B cell (primary cell): ENCODE results near the gene ARHGAP26. TPM values are rescaled to one million over a fixed set of nuclear protein-coding genes. Genes with fewer than 3 reads are reported as not detected.

ENCODE experiments used
- ATAC-seq: fragments of 200-7000 bp; cut with Tn5 transposase; one replicate; pipeline ENCODE4 v1.10.0; 2021; ENCODE audit warnings: low read depth, mild to moderate bottlenecking, moderate number of reproducible peaks, moderate library complexity
- CTCF ChIA-PET: fragments of 350-600 bp; sonication (Branson Sonifier 250); formaldehyde crosslinking; loops from one replicate; lab custom pipeline; 2021; ENCODE audit warnings: antibody characterized with exemption, inconsistent platforms; lab: Charles Lee
- POLR2A ChIA-PET: fragments of 350-600 bp; sonication (Branson Sonifier 250); formaldehyde crosslinking; loops from one replicate; lab custom pipeline; 2021; ENCODE audit warnings: antibody characterized with exemption; lab: Charles Lee
- DNase-seq: peaks from one replicate; pipeline ENCODE4 v3.0.0; 2013
- H2AFZ ChIP-seq: 2 replicates; pipeline ENCODE4 v1.6.1; 2012; ENCODE audit warnings: mild to moderate bottlenecking, low read depth, low read length; ENCODE audit not compliant: insufficient read depth, poor library complexity, severe bottlenecking
- H3K27ac ChIP-seq, 2 donors: 1 replicate in 1 of 2; 2 replicates in 1 of 2; pipeline ENCODE4 v1.5.1; 2012 to 2013; ENCODE audit warnings: low read length in 2 of 2, mild to moderate bottlenecking in 2 of 2, moderate library complexity in 1 of 2
- H3K27me3 ChIP-seq, 4 experiments: fragments of 200-600 bp in 1 of 4; sonication (generic) in 1 of 4; replicated peaks in 1 of 4; 1 replicate in 2 of 4; 2 replicates in 2 of 4; pipeline versions ENCODE4 v1.6.1 to v1.7.0; 2013 to 2016; ENCODE audit warnings: low read length in 3 of 4, mild to moderate bottlenecking in 2 of 4, mixed read lengths in 1 of 4, moderate library complexity in 1 of 4; ENCODE audit not compliant: insufficient read depth in 4 of 4, control insufficient read depth in 3 of 4; ENCODE audit errors: control extremely low read depth in 1 of 4
- H3K36me3 ChIP-seq, 2 experiments: replicated peaks in 1 of 2; 1 replicate in 1 of 2; 2 replicates in 1 of 2; pipeline versions ENCODE4 v1.6.1 to v1.7.1; 2013; ENCODE audit warnings: low read length in 1 of 2; ENCODE audit not compliant: insufficient read depth in 2 of 2, control insufficient read depth in 1 of 2; ENCODE audit errors: control extremely low read depth in 1 of 2, extremely low read depth in 1 of 2
- H3K4me1 ChIP-seq, 2 donors: fragments of 200-600 bp in 1 of 2; sonication (generic) in 1 of 2; 1 replicate in 1 of 2; 2 replicates in 1 of 2; pipeline versions ENCODE4 v1.5.1 to v1.6.1; 2013 to 2017; ENCODE audit warnings: low read length in 2 of 2; ENCODE audit not compliant: control insufficient read depth in 2 of 2, insufficient read depth in 2 of 2
- H3K4me2 ChIP-seq: replicated peaks from 2 replicates; pipeline ENCODE3; 2012; ENCODE audit warnings: mild to moderate bottlenecking, low read depth, low read length; ENCODE audit not compliant: poor library complexity, severe bottlenecking
- H3K4me3 ChIP-seq, 5 experiments: fragments of 200-600 bp in 1 of 5; sonication (generic) in 1 of 5; 1 replicate in 3 of 5; 2 replicates in 2 of 5; pipeline versions ENCODE4 v1.5.1 to v1.7.0; 2011 to 2016; ENCODE audit warnings: low read length in 4 of 5, mild to moderate bottlenecking in 4 of 5, low read depth in 2 of 5, control low read depth in 1 of 5, moderate library complexity in 1 of 5; ENCODE audit not compliant: insufficient read depth in 1 of 5; ENCODE audit errors: control extremely low read depth in 1 of 5, extremely low read depth in 1 of 5
- H3K79me2 ChIP-seq: fragments of 200-600 bp; sonication (generic); one replicate; pipeline ENCODE4 v1.6.0; 2016; ENCODE audit warnings: low read length; ENCODE audit not compliant: control insufficient read depth, insufficient read depth
- H3K9ac ChIP-seq: fragments of 200-600 bp; sonication (generic); 2 replicates; pipeline ENCODE4 v1.6.1; 2017; ENCODE audit warnings: mild to moderate bottlenecking, low read length, moderate library complexity
- H3K9me3 ChIP-seq, 3 donors: one replicate each; pipeline versions ENCODE4 v1.6.1 to v1.7.1; 2013; ENCODE audit warnings: low read length in 2 of 3; ENCODE audit not compliant: control insufficient read depth in 2 of 3, insufficient read depth in 1 of 3; ENCODE audit errors: control extremely low read depth in 1 of 3
- H4K20me1 ChIP-seq: 2 replicates; pipeline ENCODE4 v1.6.0; 2012; ENCODE audit warnings: mild to moderate bottlenecking, low read length; ENCODE audit not compliant: insufficient read depth, control insufficient read depth, poor library complexity, severe bottlenecking
- H3K27ac Mint-ChIP-seq: one replicate; pipeline ENCODE4 v1.8.0; 2021; ENCODE audit warnings: mixed read lengths
- H3K27me3 Mint-ChIP-seq: one replicate; pipeline ENCODE4 v1.8.0; 2021; ENCODE audit warnings: mixed read lengths
- H3K4me1 Mint-ChIP-seq: one replicate; pipeline ENCODE4 v1.8.0; 2021; ENCODE audit warnings: mixed read lengths
- H3K4me3 Mint-ChIP-seq: one replicate; pipeline ENCODE4 v1.8.0; 2021; ENCODE audit warnings: mixed read lengths
- H3K9me3 Mint-ChIP-seq: one replicate; pipeline ENCODE4 v1.8.0; 2022; ENCODE audit warnings: mixed read lengths; ENCODE audit not compliant: insufficient read depth
- EZH2 ChIP-seq: IDR thresholded peaks from 2 replicates; pipeline ENCODE4 v1.6.1; 2012; ENCODE audit warnings: borderline replicate concordance, low read depth, mild to moderate bottlenecking, moderate library complexity, low read length; ENCODE audit not compliant: insufficient read depth, poor library complexity, severe bottlenecking
- WGBS: methylation state at CpG from one replicate; pipeline ENCODE4 v1.1.5; 2013; ENCODE audit warnings: missing lambda C conversion rate; ENCODE audit not compliant: insufficient coverage; 5-methylcytosine and 5-hydroxymethylcytosine counted together
- intact Hi-C: fragments of 100-400 bp; cut with micrococcal nuclease; formaldehyde crosslinking; loops from one replicate; pipeline ENCODE4 v1.10.0; 2022
- polyA plus RNA-seq: library from polyadenylated mRNA; depleted of rRNA; stranded (reverse); fragments of >200 nt; gene quantifications from 2 replicates; pipeline ENCODE4 v1.2.3, GENCODE V29; 2012
- total RNA-seq, 2 donors: library from RNA; stranded (reverse); fragments of 120-200 nt in 1 of 2; gene quantifications; 1 replicate in 1 of 2; 2 replicates in 1 of 2; pipeline versions ENCODE4 v1.2.3 to v1.2.4, GENCODE V29; 2013 to 2022
- TF ChIP-seq, protein P1 (sequence below): fragments of 200-600 bp; IDR thresholded peaks from one replicate; pipeline ENCODE4 v1.8.0; 2022; ENCODE audit warnings: antibody characterized with exemption, mild to moderate bottlenecking

ARHGAP26 gene
- total and polyA plus RNA-seq, 2 donors (not counting 1 experiment from before 2014, with no cell fraction given): 1.8 to 22.5 TPM

- CTCF ChIA-PET: interaction anchor here (1.0 kb wide), 1 partner anchor 28 kb away, joined by 3 read pairs; no protein-coding TSS in a partner anchor
- Histone ChIP-seq H3K4me3 (no peak overlapping the region), H3K27me3 (no peaks in the 10 kb centered on the region)
These were observed 191.4 kb downstream of the ARHGAP26 start for GRCh38 chr5:142961440-142962173.

DNA sequence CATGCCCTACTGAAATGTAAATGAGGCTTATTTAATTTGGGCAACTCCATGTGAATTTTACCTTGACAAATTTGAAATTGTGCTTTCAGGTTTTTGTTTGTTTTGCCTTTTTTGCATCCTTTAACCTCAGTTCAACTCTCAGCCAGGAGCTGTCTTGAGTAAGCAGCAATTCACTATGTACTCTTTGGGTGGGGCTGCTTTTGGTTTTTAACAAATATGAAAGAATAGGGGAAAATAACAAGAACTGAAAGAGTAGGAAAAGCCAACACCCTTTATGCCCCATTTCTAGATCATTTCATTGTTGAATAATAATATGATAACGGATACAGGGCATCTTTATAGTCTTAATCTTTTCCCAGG lies 192.0 kb downstream of the ARHGAP26 start:
- no peak overlapping the region for H3K9ac ChIP-seq
- no peak overlapping the region for H3K4me3 Mint-ChIP-seq
- H3K27me3 ChIP-seq: no peaks in the 10 kb centered on the region
- H3K79me2 ChIP-seq: no peaks in the 10 kb centered on the region
- H3K9me3 Mint-ChIP-seq: no peaks in the 10 kb centered on the region
- peaks cover 9% of the 10 kb centered on the region for H3K4me1 Mint-ChIP-seq
- no peak overlapping the region for H3K27ac Mint-ChIP-seq
- ATAC-seq (no peak), DNase-seq (no peak)
- no peak overlapping the region for H3K4me2 ChIP-seq
- H3K9me3 ChIP-seq: no peaks in the 10 kb centered on the region
- no peaks in the 10 kb centered on the region for H3K27me3 Mint-ChIP-seq
- H3K36me3 ChIP-seq: no peaks in the 10 kb centered on the region
- H3K4me1 ChIP-seq: peaks cover 0 to 7% of the 10 kb centered on the region in 2 donors
- POLR2A ChIA-PET: no interaction called here
- intact Hi-C loops: no loop called here
- no CpG with 5 or more reads among the region's 1 CpG for WGBS
- H3K27ac ChIP-seq: no peak overlapping the region
- CTCF ChIA-PET: interaction anchor here (1.0 kb wide), 1 partner anchor 29 kb away, joined by 3 read pairs; no protein-coding TSS in a partner anchor
- TF ChIP-seq, protein P1, sequence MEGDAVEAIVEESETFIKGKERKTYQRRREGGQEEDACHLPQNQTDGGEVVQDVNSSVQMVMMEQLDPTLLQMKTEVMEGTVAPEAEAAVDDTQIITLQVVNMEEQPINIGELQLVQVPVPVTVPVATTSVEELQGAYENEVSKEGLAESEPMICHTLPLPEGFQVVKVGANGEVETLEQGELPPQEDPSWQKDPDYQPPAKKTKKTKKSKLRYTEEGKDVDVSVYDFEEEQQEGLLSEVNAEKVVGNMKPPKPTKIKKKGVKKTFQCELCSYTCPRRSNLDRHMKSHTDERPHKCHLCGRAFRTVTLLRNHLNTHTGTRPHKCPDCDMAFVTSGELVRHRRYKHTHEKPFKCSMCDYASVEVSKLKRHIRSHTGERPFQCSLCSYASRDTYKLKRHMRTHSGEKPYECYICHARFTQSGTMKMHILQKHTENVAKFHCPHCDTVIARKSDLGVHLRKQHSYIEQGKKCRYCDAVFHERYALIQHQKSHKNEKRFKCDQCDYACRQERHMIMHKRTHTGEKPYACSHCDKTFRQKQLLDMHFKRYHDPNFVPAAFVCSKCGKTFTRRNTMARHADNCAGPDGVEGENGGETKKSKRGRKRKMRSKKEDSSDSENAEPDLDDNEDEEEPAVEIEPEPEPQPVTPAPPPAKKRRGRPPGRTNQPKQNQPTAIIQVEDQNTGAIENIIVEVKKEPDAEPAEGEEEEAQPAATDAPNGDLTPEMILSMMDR: no peak
- TF ChIP-seq EZH2: no peak
- H4K20me1 ChIP-seq: no peaks in the 10 kb centered on the region
- no peak overlapping the region for H3K4me3 ChIP-seq
- no peak overlapping the region for H2AFZ ChIP-seq

More at GRCh38 chr5:142961440-142962173, 191.4 kb downstream of the ARHGAP26 start:
- TF ChIP-seq EZH2: no peak
- TF ChIP-seq, protein P1: no peak
- no peaks in the 10 kb centered on the region for H3K27me3 Mint-ChIP-seq
- Histone ChIP-seq H3K27ac (no peak overlapping the region), H2AFZ (no peak overlapping the region), H3K9me3 (no peaks in the 10 kb centered on the region), H3K4me2 (no peak overlapping the region), H3K36me3 (no peaks in the 10 kb centered on the region), H4K20me1 (no peaks in the 10 kb centered on the region), H3K4me1 (peaks cover 0 to 7% of the 10 kb centered on the region in 2 donors), H3K9ac (no peak overlapping the region), H3K79me2 (no peaks in the 10 kb centered on the region)
- no peak overlapping the region for H3K4me3 Mint-ChIP-seq
- WGBS: no CpG with 5 or more reads among the region's 5 CpGs
- H3K9me3 Mint-ChIP-seq: no peaks in the 10 kb centered on the region
- POLR2A ChIA-PET: interaction anchor here (0.6 kb wide), 1 partner anchor 14 kb away, joined by 11 read pairs; no protein-coding TSS in a partner anchor
- DNase-seq: no peak
- H3K27ac Mint-ChIP-seq: no peak overlapping the region
- intact Hi-C loops: no loop called here
- no peak for ATAC-seq
- peaks cover 9% of the 10 kb centered on the region for H3K4me1 Mint-ChIP-seq
